ENCODE data around the gene SYT9. TPM values are rescaled to one million over a fixed set of nuclear protein-coding genes. Genes with fewer than 3 reads are reported as not detected.

The SYT9 gene
- polyA plus RNA-seq, 1 of the 3 experiments (the other 2 are of a cell fraction), result 0.10 TPM

GRCh38 chr11:7252683-7253213 lies 1.0 kb downstream of the SYT9 start (continued):
- TF ChIP-seq, protein P1, sequence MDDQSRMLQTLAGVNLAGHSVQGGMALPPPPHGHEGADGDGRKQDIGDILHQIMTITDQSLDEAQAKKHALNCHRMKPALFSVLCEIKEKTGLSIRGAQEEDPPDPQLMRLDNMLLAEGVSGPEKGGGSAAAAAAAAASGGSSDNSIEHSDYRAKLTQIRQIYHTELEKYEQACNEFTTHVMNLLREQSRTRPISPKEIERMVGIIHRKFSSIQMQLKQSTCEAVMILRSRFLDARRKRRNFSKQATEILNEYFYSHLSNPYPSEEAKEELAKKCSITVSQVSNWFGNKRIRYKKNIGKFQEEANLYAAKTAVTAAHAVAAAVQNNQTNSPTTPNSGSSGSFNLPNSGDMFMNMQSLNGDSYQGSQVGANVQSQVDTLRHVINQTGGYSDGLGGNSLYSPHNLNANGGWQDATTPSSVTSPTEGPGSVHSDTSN (IDR thresholded peaks at IDR 0.05), result no peak
- TF ChIP-seq SIN3A (IDR thresholded peaks at IDR 0.05; ENCODE audit: borderline replicate concordance, low read depth, low read length) (no peak), ELF1 (IDR thresholded peaks at IDR 0.05) (no peak)

- DNase-seq, result no peak
- no peaks in the 10 kb centered on the region for H3K79me2 ChIP-seq (ENCODE audit: insufficient read depth)
- H4K20me1 ChIP-seq (ENCODE audit: insufficient read depth), result no peaks in the 10 kb centered on the region
- WGBS (ENCODE audit: low lambda C conversion rate), result 33% methylated on average over 6 of the region's 6 CpGs
- no peak overlapping the region for H3K4me2 ChIP-seq
- no peaks in the 10 kb centered on the region for H3K9me2 ChIP-seq
- peaks cover 5% of the 10 kb centered on the region; the same call in 1 of the 2 replicates for H3K27me3 ChIP-seq (ENCODE audit: insufficient read depth)
- no peak overlapping the region for H3K4me3 ChIP-seq (ENCODE audit: low read depth in 2 of 2, low read length in 1 of 2)
- no peaks in the 10 kb centered on the region for H3K36me3 ChIP-seq (replicated peaks in 1 of 2; ENCODE audit: control insufficient read depth in 1 of 2, insufficient read depth in 2 of 2, low read length in 1 of 2)
- TF ChIP-seq POLR2AphosphoS5 (IDR thresholded peaks at IDR 0.05; ENCODE audit: low read depth, low read length) (no peak), MXI1 (IDR thresholded peaks at IDR 0.05; ENCODE audit: low read depth, low read length) (no peak), YY1 (IDR thresholded peaks at IDR 0.05; ENCODE audit: low read depth) (no peak), RFX5 (IDR thresholded peaks at IDR 0.05; ENCODE audit: low read length) (no peak), FOXM1 (IDR thresholded peaks at IDR 0.05; ENCODE audit: low read depth) (no peak), GABPA (IDR thresholded peaks at IDR 0.05; ENCODE audit: low read depth) (no peak), RAD21 (IDR thresholded peaks at IDR 0.05; ENCODE audit: low read length) (no peak), FOSL2 (IDR thresholded peaks at IDR 0.05; ENCODE audit: borderline replicate concordance, low read depth) (no peak), CHD2 (IDR thresholded peaks at IDR 0.05; ENCODE audit: low read length, partially characterized antibody) (no peak), SIN3A (IDR thresholded peaks at IDR 0.05; ENCODE audit: borderline replicate concordance, low read depth, low read length) (no peak), EP300 (IDR thresholded peaks at IDR 0.05; ENCODE audit: borderline replicate concordance in 1 of 2, low read depth in 1 of 2, low read length in 1 of 2) (no peak), TCF12 (IDR thresholded peaks at IDR 0.05) (no peak), GATA2 (CRISPR knock-in tag; IDR thresholded peaks at IDR 0.05) (no peak), RCOR1 (IDR thresholded peaks at IDR 0.05; ENCODE audit: low read length) (no peak), MEF2A (IDR thresholded peaks at IDR 0.05; ENCODE audit: borderline replicate concordance, low read depth) (no peak)
- TF ChIP-seq, protein P2, sequence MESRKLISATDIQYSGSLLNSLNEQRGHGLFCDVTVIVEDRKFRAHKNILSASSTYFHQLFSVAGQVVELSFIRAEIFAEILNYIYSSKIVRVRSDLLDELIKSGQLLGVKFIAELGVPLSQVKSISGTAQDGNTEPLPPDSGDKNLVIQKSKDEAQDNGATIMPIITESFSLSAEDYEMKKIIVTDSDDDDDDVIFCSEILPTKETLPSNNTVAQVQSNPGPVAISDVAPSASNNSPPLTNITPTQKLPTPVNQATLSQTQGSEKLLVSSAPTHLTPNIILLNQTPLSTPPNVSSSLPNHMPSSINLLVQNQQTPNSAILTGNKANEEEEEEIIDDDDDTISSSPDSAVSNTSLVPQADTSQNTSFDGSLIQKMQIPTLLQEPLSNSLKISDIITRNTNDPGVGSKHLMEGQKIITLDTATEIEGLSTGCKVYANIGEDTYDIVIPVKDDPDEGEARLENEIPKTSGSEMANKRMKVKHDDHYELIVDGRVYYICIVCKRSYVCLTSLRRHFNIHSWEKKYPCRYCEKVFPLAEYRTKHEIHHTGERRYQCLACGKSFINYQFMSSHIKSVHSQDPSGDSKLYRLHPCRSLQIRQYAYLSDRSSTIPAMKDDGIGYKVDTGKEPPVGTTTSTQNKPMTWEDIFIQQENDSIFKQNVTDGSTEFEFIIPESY (IDR thresholded peaks at IDR 0.05; ENCODE audit: borderline replicate concordance, low read depth), result no peak
- TF ChIP-seq, protein P1 (IDR thresholded peaks at IDR 0.05), result no peak
- TF ChIP-seq, protein P3, sequence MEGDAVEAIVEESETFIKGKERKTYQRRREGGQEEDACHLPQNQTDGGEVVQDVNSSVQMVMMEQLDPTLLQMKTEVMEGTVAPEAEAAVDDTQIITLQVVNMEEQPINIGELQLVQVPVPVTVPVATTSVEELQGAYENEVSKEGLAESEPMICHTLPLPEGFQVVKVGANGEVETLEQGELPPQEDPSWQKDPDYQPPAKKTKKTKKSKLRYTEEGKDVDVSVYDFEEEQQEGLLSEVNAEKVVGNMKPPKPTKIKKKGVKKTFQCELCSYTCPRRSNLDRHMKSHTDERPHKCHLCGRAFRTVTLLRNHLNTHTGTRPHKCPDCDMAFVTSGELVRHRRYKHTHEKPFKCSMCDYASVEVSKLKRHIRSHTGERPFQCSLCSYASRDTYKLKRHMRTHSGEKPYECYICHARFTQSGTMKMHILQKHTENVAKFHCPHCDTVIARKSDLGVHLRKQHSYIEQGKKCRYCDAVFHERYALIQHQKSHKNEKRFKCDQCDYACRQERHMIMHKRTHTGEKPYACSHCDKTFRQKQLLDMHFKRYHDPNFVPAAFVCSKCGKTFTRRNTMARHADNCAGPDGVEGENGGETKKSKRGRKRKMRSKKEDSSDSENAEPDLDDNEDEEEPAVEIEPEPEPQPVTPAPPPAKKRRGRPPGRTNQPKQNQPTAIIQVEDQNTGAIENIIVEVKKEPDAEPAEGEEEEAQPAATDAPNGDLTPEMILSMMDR (IDR thresholded peaks at IDR 0.05), result no peak
- TF ChIP-seq, protein P4, sequence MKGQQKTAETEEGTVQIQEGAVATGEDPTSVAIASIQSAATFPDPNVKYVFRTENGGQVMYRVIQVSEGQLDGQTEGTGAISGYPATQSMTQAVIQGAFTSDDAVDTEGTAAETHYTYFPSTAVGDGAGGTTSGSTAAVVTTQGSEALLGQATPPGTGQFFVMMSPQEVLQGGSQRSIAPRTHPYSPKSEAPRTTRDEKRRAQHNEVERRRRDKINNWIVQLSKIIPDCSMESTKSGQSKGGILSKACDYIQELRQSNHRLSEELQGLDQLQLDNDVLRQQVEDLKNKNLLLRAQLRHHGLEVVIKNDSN (IDR thresholded peaks at IDR 0.05; ENCODE audit: borderline replicate concordance, low read depth), result no peak
- TF ChIP-seq, protein P5, sequence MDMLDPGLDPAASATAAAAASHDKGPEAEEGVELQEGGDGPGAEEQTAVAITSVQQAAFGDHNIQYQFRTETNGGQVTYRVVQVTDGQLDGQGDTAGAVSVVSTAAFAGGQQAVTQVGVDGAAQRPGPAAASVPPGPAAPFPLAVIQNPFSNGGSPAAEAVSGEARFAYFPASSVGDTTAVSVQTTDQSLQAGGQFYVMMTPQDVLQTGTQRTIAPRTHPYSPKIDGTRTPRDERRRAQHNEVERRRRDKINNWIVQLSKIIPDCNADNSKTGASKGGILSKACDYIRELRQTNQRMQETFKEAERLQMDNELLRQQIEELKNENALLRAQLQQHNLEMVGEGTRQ (IDR thresholded peaks at IDR 0.05; ENCODE audit: borderline replicate concordance, low read depth, low read length), result no peak
- H3K4me1 ChIP-seq (ENCODE audit: control insufficient read depth in 1 of 2, insufficient read depth in 2 of 2, low read depth in 1 of 2, low read length in 1 of 2), result peaks cover 0 to 7% of the 10 kb centered on the region in 2 experiments; a peak in 1 of 4 replicates
- POLR2A ChIA-PET, result no interaction called here
- H3K9ac ChIP-seq, result no peak overlapping the region
- H3K9me3 ChIP-seq, result no peaks in the 10 kb centered on the region
- H3F3A ChIP-seq (replicated peaks; ENCODE audit: insufficient read depth), result no peaks in the 10 kb centered on the region
- CTCF ChIA-PET, result interaction anchor here (0.6 kb wide), 1 partner anchor 46 kb away, joined by 4 read pairs; no protein-coding TSS in a partner anchor
- no peak overlapping the region for H3K27ac ChIP-seq (ENCODE audit: low read depth in 2 of 2, low read length in 1 of 2)
- H2AFZ ChIP-seq (ENCODE audit: low read depth), result no peak overlapping the region
These were observed 2.1 kb downstream of the SYT9 start for GRCh38 chr11:7253800-7254199.
